MM.1S (cell line): ENCODE results near the gene PRM2.

Experiments
- DNase-seq: peaks from one replicate; pipeline ENCODE4 v3.0.0-alpha.2; 2015
- H2AFZ ChIP-seq: fragments of 300-600 bp; sonication (generic); 2 replicates; pipeline ENCODE4 v1.6.0; 2016; ENCODE audit warnings: antibody characterized with exemption, low read length
- H3F3A ChIP-seq: fragments of 300-600 bp; sonication (generic); 2 replicates; pipeline ENCODE4 v1.6.1; 2016; ENCODE audit warnings: mild to moderate bottlenecking, antibody characterized with exemption, low read length, moderate library complexity, mixed read lengths; ENCODE audit not compliant: insufficient read depth
- H3K27ac ChIP-seq: fragments of 300-600 bp; sonication (generic); 2 replicates; pipeline ENCODE4 v1.5.1; 2016; ENCODE audit warnings: mild to moderate bottlenecking, low read length
- H3K27me3 ChIP-seq: fragments of 300-600 bp; sonication (generic); replicated peaks from 2 replicates; pipeline ENCODE4 v1.6.0; 2016; ENCODE audit warnings: low read length; ENCODE audit not compliant: insufficient read depth
- H3K36me3 ChIP-seq: fragments of 300-600 bp; sonication (generic); replicated peaks from 2 replicates; pipeline ENCODE4 v1.6.1; 2016; ENCODE audit warnings: mild to moderate bottlenecking, low read length, mixed read lengths; ENCODE audit not compliant: insufficient read depth
- H3K4me1 ChIP-seq: fragments of 300-600 bp; sonication (generic); 2 replicates; pipeline ENCODE4 v1.6.1; 2016; ENCODE audit warnings: low read length, mixed read lengths
- H3K4me2 ChIP-seq: fragments of 300-600 bp; sonication (generic); 2 replicates; pipeline ENCODE4 v1.6.0; 2016; ENCODE audit warnings: low read depth, low read length
- H3K4me3 ChIP-seq: fragments of 300-600 bp; sonication (generic); 2 replicates; pipeline ENCODE4 v1.5.1; 2016; ENCODE audit warnings: low read length, mixed read lengths
- H3K79me2 ChIP-seq: fragments of 300-600 bp; sonication (generic); 2 replicates; pipeline ENCODE4 v1.6.1; 2016; ENCODE audit warnings: mixed run types, low read length, mixed read lengths
- H3K9ac ChIP-seq: fragments of 300-600 bp; sonication (generic); 2 replicates; pipeline ENCODE4 v1.6.1; 2016; ENCODE audit warnings: low read length, mixed read lengths
- H3K9me2 ChIP-seq: fragments of 300-600 bp; sonication (generic); replicated peaks from 2 replicates; pipeline ENCODE4 v1.6.1; 2016; ENCODE audit warnings: mild to moderate bottlenecking, low read length, mixed read lengths; ENCODE audit not compliant: insufficient read depth
- H3K9me3 ChIP-seq: fragments of 300-600 bp; sonication (generic); replicated peaks from 2 replicates; pipeline ENCODE4 v1.6.1; 2016; ENCODE audit warnings: mild to moderate bottlenecking, low read length, mixed read lengths; ENCODE audit not compliant: insufficient read depth
- H4K20me1 ChIP-seq: fragments of 300-600 bp; sonication (generic); 2 replicates; pipeline ENCODE4 v1.6.1; 2016; ENCODE audit warnings: mild to moderate bottlenecking, low read length, moderate library complexity, mixed read lengths; ENCODE audit not compliant: insufficient read depth
- EZH2 ChIP-seq: fragments of 300-600 bp; sonication (generic); optimal IDR thresholded peaks from 2 replicates; pipeline ENCODE3; 2017; ENCODE audit warnings: low read depth, mild to moderate bottlenecking, antibody characterized with exemption, low read length, mixed read lengths
- EZH2phosphoT487 ChIP-seq: fragments of 300-600 bp; sonication (generic); IDR thresholded peaks from 2 replicates; pipeline ENCODE4 v1.6.1; 2018; ENCODE audit warnings: antibody characterized with exemption, low read length
- TF ChIP-seq, protein P1 (sequence below): fragments of 300-600 bp; sonication (generic); IDR thresholded peaks from 2 replicates; pipeline ENCODE4 v1.5.1; 2016; ENCODE audit warnings: antibody characterized with exemption, low read length, mixed read lengths

PRM2 gene

DNA sequence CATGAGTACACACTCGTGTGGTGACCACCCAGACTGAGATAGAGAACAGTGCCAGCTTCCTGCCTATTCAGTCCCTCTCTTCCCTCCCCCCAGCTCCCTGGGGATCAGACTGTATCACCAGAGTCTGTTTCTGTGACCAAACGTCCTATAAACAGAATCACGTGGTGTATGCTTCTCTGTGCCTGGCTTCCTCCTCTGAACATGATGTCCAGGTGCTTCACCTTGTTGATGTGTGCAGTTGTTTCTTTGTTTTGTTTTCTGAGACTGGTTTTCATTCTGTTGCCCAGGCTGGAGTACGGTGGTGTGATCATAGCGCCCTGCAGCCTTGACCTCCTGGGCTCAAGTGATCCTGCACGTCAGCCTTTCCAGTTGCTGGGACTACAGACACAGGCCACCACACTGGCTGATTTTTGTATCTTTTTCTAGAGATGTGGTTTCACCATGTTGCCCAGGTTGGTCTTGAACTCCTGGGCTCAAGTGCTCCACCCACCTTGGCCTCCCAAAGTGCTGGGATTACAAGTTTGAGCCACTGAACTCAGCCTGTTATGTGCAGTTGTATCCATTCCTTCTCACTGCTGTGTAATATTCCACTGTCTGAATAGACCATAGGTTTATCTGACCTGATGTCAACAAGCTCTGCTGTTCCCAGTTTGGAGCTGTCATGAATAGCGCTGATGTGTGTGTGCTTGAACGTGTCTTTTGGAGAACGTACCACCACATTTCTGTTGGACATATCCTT, 33.8 kb upstream of the PRM2 start:
- Histone ChIP-seq H3K9ac (peak overlapping the region; percentile 86), H3K27me3 (no peaks in the 10 kb centered on the region), H3K79me2 (no peaks in the 10 kb centered on the region), H4K20me1 (no peaks in the 10 kb centered on the region), H3K4me1 (peaks cover 46% of the 10 kb centered on the region), H3K4me3 (peak overlapping the region; percentile 32), H3F3A (peaks cover 45% of the 10 kb centered on the region), H3K9me2 (no peaks in the 10 kb centered on the region), H3K4me2 (peak overlapping the region; percentile 93), H3K27ac (peak overlapping the region; percentile 100), H3K9me3 (no peaks in the 10 kb centered on the region), H2AFZ (no peak overlapping the region), H3K36me3 (no peaks in the 10 kb centered on the region)
- TF ChIP-seq EZH2phosphoT487 (no peak), EZH2 (no peak)
- TF ChIP-seq, protein P1, sequence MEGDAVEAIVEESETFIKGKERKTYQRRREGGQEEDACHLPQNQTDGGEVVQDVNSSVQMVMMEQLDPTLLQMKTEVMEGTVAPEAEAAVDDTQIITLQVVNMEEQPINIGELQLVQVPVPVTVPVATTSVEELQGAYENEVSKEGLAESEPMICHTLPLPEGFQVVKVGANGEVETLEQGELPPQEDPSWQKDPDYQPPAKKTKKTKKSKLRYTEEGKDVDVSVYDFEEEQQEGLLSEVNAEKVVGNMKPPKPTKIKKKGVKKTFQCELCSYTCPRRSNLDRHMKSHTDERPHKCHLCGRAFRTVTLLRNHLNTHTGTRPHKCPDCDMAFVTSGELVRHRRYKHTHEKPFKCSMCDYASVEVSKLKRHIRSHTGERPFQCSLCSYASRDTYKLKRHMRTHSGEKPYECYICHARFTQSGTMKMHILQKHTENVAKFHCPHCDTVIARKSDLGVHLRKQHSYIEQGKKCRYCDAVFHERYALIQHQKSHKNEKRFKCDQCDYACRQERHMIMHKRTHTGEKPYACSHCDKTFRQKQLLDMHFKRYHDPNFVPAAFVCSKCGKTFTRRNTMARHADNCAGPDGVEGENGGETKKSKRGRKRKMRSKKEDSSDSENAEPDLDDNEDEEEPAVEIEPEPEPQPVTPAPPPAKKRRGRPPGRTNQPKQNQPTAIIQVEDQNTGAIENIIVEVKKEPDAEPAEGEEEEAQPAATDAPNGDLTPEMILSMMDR: no peak
- peak; percentile 89 for DNase-seq

DNA sequence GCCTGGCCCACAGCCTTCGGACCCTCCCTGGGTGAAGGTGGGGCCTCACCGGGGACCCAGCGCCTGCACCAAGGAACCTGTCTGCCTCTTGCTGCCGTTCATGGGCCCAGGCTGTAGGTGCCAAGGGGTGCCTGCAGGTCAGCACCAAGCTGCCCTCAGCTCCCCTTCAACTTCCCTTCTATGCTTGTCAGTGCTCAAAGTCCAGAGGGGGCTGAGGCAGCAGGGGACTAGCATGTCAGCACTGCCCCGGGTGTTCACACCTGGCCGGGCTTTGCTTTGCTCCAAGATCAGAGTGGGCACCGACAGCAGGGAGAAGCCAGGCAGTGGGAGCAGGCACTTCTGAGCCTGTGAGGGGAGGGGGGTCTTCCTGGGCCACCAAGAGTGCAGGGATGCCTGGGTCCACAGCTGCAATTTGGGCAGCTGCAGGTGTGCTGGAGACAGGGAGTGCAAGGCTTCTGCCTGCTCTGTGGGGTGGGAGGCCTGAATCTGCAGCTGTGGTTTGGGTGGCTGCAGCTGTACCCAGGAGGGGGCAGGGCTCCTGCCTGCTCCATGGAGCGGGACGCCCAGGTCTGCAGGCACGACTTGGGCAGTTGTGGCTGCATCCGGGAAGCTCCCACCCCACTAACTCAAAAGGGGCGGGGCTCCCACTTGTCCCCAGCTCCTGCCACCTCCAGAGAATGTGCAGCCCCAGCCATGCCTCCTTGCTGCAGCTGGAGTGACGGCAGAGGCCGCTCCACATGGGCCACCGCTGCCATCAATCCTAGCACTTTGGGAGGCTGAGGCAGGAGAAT, 32.4 kb upstream of the PRM2 start:
- no peaks in the 10 kb centered on the region for H3K27me3 ChIP-seq
- TF ChIP-seq, protein P1: no peak
- TF ChIP-seq EZH2 (no peak), EZH2phosphoT487 (no peak)
- peak overlapping the region; percentile 100 for H3K27ac ChIP-seq

DNA sequence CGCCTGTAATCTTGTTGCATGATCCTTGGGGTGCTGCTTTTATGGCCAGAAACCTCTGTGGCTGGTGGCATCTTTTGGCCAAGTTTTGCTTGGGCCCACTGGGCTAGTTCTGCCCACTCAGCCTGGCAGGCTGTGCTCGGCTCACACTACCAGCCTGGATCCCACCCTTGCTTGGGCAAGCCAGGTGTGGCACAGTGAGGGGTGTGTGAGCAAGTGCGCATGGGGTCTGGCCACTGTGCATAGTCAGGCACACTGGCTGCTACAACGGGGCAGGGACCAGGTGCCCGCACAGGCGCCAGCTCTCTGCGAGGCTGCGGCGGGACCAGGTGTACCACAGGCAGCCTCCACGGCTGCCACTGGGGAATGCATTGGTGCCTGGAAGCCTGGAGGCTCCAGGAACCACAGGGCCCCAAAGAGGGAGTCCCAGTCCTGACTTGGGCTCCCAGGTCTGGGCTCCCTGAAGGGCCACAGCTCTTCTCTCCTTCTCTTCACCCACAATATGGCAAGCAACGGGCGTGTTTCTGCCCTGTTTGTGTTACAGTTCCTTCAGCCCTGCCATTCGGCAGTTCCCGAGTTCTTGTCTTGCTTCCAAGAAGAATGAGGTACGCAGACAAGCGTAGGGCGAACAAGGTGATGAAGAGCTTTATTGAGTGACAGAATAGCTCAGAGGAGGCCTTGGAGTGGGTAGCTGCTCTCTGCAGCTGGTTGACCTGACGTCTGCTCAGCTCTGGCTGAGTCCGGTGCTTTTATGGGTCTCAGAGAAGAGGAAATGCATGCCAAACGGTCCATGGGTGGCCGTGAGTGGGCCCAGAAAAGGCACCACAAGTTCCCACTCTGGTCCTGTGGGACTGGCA, 31.6 kb upstream of the PRM2 start:
- Histone ChIP-seq H3K4me3 (no peak overlapping the region), H3K9me2 (no peaks in the 10 kb centered on the region), H3K4me1 (peaks cover 48% of the 10 kb centered on the region), H3K79me2 (no peaks in the 10 kb centered on the region), H3K9me3 (no peaks in the 10 kb centered on the region), H4K20me1 (no peaks in the 10 kb centered on the region), H3F3A (peaks cover 44% of the 10 kb centered on the region), H3K9ac (no peak overlapping the region), H3K4me2 (no peak overlapping the region), H3K27me3 (no peaks in the 10 kb centered on the region), H2AFZ (no peak overlapping the region), H3K36me3 (no peaks in the 10 kb centered on the region), H3K27ac (peak overlapping the region; percentile 100; the same call in 1 of the 2 replicates)
- TF ChIP-seq EZH2: no peak
- TF ChIP-seq EZH2phosphoT487: no peak
- TF ChIP-seq, protein P1: no peak
- no peak for DNase-seq

More for the DNA sequence above, 32.4 kb upstream of the PRM2 start:
- DNase-seq: peak; percentile 84
- peaks cover 46% of the 10 kb centered on the region for H3K4me1 ChIP-seq
- no peaks in the 10 kb centered on the region for H3K9me2 ChIP-seq
- H3K36me3 ChIP-seq: no peaks in the 10 kb centered on the region
- H3F3A ChIP-seq: peaks cover 45% of the 10 kb centered on the region
- H3K4me3 ChIP-seq: no peak overlapping the region
- H4K20me1 ChIP-seq: no peaks in the 10 kb centered on the region
- peak overlapping the region; percentile 86 for H3K9ac ChIP-seq
- no peaks in the 10 kb centered on the region for H3K9me3 ChIP-seq
- H3K4me2 ChIP-seq: peak overlapping the region; percentile 93; the same call in 1 of the 2 replicates
- H2AFZ ChIP-seq: no peak overlapping the region
- H3K79me2 ChIP-seq: no peaks in the 10 kb centered on the region
